Measurements from ENCODE around the gene TUBB. TPM values are rescaled to one million over a fixed set of nuclear protein-coding genes. Genes with fewer than 3 reads are reported as not detected.
"Not testable (repeated sequence)": the region's sequence is repeated elsewhere in the genome, so short reads cannot be mapped to it uniquely, and the experiment has no call there.

TUBB gene
- total and polyA plus RNA-seq, 8 donors, result 67.5 to 223 (median 137) TPM

- Histone ChIP-seq H3K36me3 (no peaks in the 10 kb centered on the region), H3K27me3 (no peaks in the 10 kb centered on the region), H3K4me1 (peaks cover 16 to 46% (median 30%) of the 10 kb centered on the region in 4 donors), H3K9me3 (no peaks in the 10 kb centered on the region), H3K4me3 (no peak overlapping the region), H3K27ac (peak overlapping the region; percentile 56 to 72 (median 66))
- DNase-seq, result peak in 1 of 2 donors; percentile 71
- no peak for TF ChIP-seq POLR2AphosphoS5 (IDR thresholded peaks at IDR 0.05)
- no peak for TF ChIP-seq EP300 (IDR thresholded peaks at IDR 0.05)
- TF ChIP-seq CTCF (IDR thresholded peaks at IDR 0.05), result no peak
- no peak for TF ChIP-seq POLR2A (IDR thresholded peaks at IDR 0.05)
- 30 to 47% (median 33%) methylated on average over 8 of the region's 8 CpGs for WGBS, 5 donors
- intact Hi-C loops (cut with DNase I; ENCODE audit: low total_unique reads), result no loop called here
These were observed 43.7 kb downstream of the TUBB start for GRCh38 chr6:30763618-30764489.

- H3K36me3 ChIP-seq; H3K4me3 ChIP-seq; H3K9me3 ChIP-seq; DNase-seq; H3K27me3 ChIP-seq; intact Hi-C loops (cut with DNase I; ENCODE audit: low total_unique reads): not testable (repeated sequence)
- H3K27ac ChIP-seq, result peak overlapping the region; percentile 56 to 72 (median 66)
- H3K4me1 ChIP-seq, result peaks cover 23 to 53% (median 34%) of the 10 kb centered on the region in 4 donors
- 31 to 76% (median 53%) methylated on average over 13 of the region's 13 CpGs for WGBS, 5 donors
These were observed 44.4 kb downstream of the TUBB start for GRCh38 chr6:30764490-30765043.

- peaks cover 29 to 60% (median 37%) of the 10 kb centered on the region in 4 donors for H3K4me1 ChIP-seq
- H3K36me3 ChIP-seq; intact Hi-C loops (cut with DNase I; ENCODE audit: low total_unique reads); H3K27me3 ChIP-seq; H3K9me3 ChIP-seq; H3K27ac ChIP-seq; DNase-seq; H3K4me3 ChIP-seq: not testable (repeated sequence)
- 83 to 94% (median 87%) methylated on average over 1 of the region's 1 CpG for WGBS, 5 donors
These were observed 45.3 kb downstream of the TUBB start for GRCh38 chr6:30765495-30765894.

- no peaks in the 10 kb centered on the region for H3K9me3 ChIP-seq
- TF ChIP-seq POLR2A (IDR thresholded peaks at IDR 0.05), result no peak
- no peak for TF ChIP-seq CTCF (IDR thresholded peaks at IDR 0.05)
- TF ChIP-seq POLR2AphosphoS5 (IDR thresholded peaks at IDR 0.05), result no peak
- TF ChIP-seq EP300 (IDR thresholded peaks at IDR 0.05), result no peak
- intact Hi-C loops (cut with DNase I; ENCODE audit: low total_unique reads), result no loop called here
- H3K27ac ChIP-seq, result no peak overlapping the region
- WGBS, 5 donors, result 66 to 82% (median 74%) methylated on average over 6 of the region's 6 CpGs
- H3K36me3 ChIP-seq, result no peaks in the 10 kb centered on the region
- H3K4me1 ChIP-seq, result peaks cover 29 to 51% (median 36%) of the 10 kb centered on the region in 4 donors
- DNase-seq, result no peak
- no peaks in the 10 kb centered on the region for H3K27me3 ChIP-seq
- no peak overlapping the region for H3K4me3 ChIP-seq
These were observed 46.5 kb downstream of the TUBB start for GRCh38 chr6:30766461-30767157.

- H3K4me3 ChIP-seq, result no peak overlapping the region
- peaks cover 29 to 51% (median 36%) of the 10 kb centered on the region in 4 donors for H3K4me1 ChIP-seq
- H3K9me3 ChIP-seq, result no peaks in the 10 kb centered on the region
- H3K27ac ChIP-seq, result no peak overlapping the region
- 79 to 94% (median 86%) methylated on average over 9 of the region's 9 CpGs for WGBS, 5 donors
- no peak for TF ChIP-seq CTCF (IDR thresholded peaks at IDR 0.05)
- no peak for TF ChIP-seq EP300 (IDR thresholded peaks at IDR 0.05)
- TF ChIP-seq POLR2A (IDR thresholded peaks at IDR 0.05), result no peak
- TF ChIP-seq POLR2AphosphoS5 (IDR thresholded peaks at IDR 0.05), result no peak
- DNase-seq, result no peak
- H3K36me3 ChIP-seq, result no peaks in the 10 kb centered on the region
- no peaks in the 10 kb centered on the region for H3K27me3 ChIP-seq
- intact Hi-C loops (cut with DNase I; ENCODE audit: low total_unique reads), result no loop called here
These were observed 47.2 kb downstream of the TUBB start for GRCh38 chr6:30767158-30767943.

Measured in stomach (tissue), 9 donors.